C4-2B (cell line): ENCODE measurements around the gene TRIM60.

ENCODE experiments used
- ZFX ChIP-seq: fragments of 450-650 bp; IDR thresholded peaks from 2 replicates; pipeline ENCODE4 v1.6.1; 2017
- TF ChIP-seq, protein P1 (sequence below): fragments of 450-650 bp; conservative IDR thresholded peaks from 2 replicates; pipeline ENCODE4 v1.5.1; 2017; ENCODE audit warnings: mild to moderate bottlenecking

DNA sequence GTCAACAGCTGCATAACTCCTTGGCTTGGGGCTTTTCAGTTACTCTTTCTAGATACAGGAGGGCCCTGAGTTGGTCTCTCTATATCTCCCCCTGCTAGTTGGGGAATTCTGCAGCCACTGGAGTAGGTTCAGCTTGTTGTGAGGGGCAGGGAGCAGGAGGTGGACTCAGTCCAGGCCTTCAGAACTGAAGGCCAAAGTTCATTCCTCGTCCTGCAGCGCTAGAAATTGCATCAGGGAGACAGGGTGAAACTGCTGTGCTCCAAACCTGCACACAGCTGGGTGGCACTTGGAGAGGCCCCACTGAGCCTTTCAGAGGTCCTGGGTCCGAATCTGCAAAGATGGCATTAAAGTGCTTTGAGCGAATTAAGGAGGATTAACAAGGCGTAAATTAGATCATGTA, 24.9 kb upstream of the TRIM60 start:
- TF ChIP-seq, protein P1, sequence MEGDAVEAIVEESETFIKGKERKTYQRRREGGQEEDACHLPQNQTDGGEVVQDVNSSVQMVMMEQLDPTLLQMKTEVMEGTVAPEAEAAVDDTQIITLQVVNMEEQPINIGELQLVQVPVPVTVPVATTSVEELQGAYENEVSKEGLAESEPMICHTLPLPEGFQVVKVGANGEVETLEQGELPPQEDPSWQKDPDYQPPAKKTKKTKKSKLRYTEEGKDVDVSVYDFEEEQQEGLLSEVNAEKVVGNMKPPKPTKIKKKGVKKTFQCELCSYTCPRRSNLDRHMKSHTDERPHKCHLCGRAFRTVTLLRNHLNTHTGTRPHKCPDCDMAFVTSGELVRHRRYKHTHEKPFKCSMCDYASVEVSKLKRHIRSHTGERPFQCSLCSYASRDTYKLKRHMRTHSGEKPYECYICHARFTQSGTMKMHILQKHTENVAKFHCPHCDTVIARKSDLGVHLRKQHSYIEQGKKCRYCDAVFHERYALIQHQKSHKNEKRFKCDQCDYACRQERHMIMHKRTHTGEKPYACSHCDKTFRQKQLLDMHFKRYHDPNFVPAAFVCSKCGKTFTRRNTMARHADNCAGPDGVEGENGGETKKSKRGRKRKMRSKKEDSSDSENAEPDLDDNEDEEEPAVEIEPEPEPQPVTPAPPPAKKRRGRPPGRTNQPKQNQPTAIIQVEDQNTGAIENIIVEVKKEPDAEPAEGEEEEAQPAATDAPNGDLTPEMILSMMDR = no peak
- no peak for TF ChIP-seq ZFX
